SK-N-MC (cell line): Measurements from ENCODE around the gene FCER2.

Source experiments
- EZH2 ChIP-seq: fragments of 200-600 bp; sonication (generic); IDR thresholded peaks from one replicate; pipeline ENCODE4 v1.6.1; 2017; ENCODE audit warnings: antibody characterized with exemption
- POLR2AphosphoS5 ChIP-seq: IDR thresholded peaks from 2 replicates; pipeline ENCODE4 v1.6.1; 2012; ENCODE audit warnings: mild to moderate bottlenecking, low read depth, low read length, borderline replicate concordance

DNA sequence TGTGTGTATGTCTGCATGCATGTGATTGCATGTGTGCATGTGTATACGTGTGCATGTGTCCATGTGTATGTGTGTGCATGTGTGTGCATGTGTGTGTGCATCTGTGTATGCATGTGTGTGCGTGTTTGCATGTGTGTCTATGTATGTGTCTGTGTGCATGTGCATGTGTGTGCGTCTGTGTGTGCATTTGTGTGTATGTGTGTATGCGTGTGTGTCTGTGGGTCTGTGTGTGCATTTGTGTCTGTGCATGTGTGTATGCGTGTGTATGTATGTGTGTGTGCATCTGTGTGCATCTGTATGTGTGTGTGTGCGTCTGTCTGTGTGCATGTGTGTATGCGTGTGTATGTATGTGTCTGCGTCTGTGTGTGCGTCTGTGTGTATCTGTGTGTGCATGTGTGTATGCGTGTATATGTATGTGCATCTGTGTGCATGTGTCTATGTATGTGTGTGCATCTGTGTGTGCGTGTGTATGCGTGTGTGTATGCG lies 62.0 kb downstream of the FCER2 start:
- TF ChIP-seq POLR2AphosphoS5 (no peak), EZH2 (no peak)
